Body of pancreas (tissue), 4 donors: Measurements from ENCODE around the gene HEATR9. TPM values are rescaled to one million over a fixed set of nuclear protein-coding genes. Genes with fewer than 3 reads are reported as not detected.

Experiments used
- ATAC-seq: fragments of 150-250 bp; one replicate; pipeline ENCODE4 v1.9.1; 2016
- DNase-seq, 4 donors: peaks; one replicate each; pipeline ENCODE4 v3.0.0-alpha.2; 2019
- H3K27ac ChIP-seq, 4 donors: fragments of 200-600 bp; sonication (generic); 1 replicate in 3 of 4; 2 replicates in 1 of 4; pipeline versions ENCODE4 v1.5.1 to v1.6.1; 2016 to 2019; ENCODE audit warnings: mild to moderate bottlenecking in 1 of 4, mixed read lengths in 1 of 4, moderate library complexity in 1 of 4
- H3K27me3 ChIP-seq, 2 donors: fragments of 200-600 bp; sonication (generic); one replicate each; pipeline ENCODE4 v1.6.0; 2016; ENCODE audit warnings: mild to moderate bottlenecking in 1 of 2
- H3K36me3 ChIP-seq, 2 donors: fragments of 200-600 bp; sonication (generic); replicated peaks in 1 of 2; 2 replicates each; pipeline ENCODE4 v1.5.1; 2016; ENCODE audit warnings: low read depth in 2 of 2; ENCODE audit not compliant: insufficient read depth in 1 of 2
- H3K4me1 ChIP-seq: fragments of 200-600 bp; sonication (generic); one replicate; pipeline ENCODE4 v1.6.0; 2016
- H3K4me3 ChIP-seq, 2 donors: fragments of 200-600 bp; sonication (generic); 1 replicate in 1 of 2; 2 replicates in 1 of 2; pipeline ENCODE4 v1.5.1; 2016 to 2019
- H3K9me3 ChIP-seq, 3 donors: fragments of 200-600 bp; sonication (generic); 1 replicate in 2 of 3; 2 replicates in 1 of 3; pipeline ENCODE4 v1.5.1; 2016
- POLR2A ChIP-seq, 3 donors: fragments of 450-650 bp; IDR thresholded peaks; one replicate each; pipeline ENCODE4 v1.6.1; 2016; ENCODE audit warnings: antibody characterized with exemption in 3 of 3, mild to moderate bottlenecking in 2 of 3
- WGBS, 2 donors: methylation state at CpG; one replicate each; pipeline ENCODE4 v1.1.5; 2017; 5-methylcytosine and 5-hydroxymethylcytosine counted together
- intact Hi-C: fragments of 100-400 bp; cut with DNase I; formaldehyde crosslinking; loops from one replicate; pipeline ENCODE4 v1.15.1; 2023
- total RNA-seq, 2 donors: library from RNA; depleted of rRNA; stranded (reverse); fragments of >200 nt; gene quantifications; one replicate each; pipeline ENCODE4 v1.1.0, GENCODE V29; 2016
- TF ChIP-seq, protein P1 (sequence below), 7 experiments: fragments of 450-650 bp in 4 of 7; fragments of 200-600 bp in 3 of 7; sonication (generic) in 3 of 7; IDR thresholded peaks; one replicate each; pipeline ENCODE4 v1.5.1; 2016 to 2019; ENCODE audit warnings: antibody characterized with exemption in 7 of 7

HEATR9 gene
- total RNA-seq, 2 donors from 2014 or later = not detected

- H3K36me3 ChIP-seq = peaks cover 2 to 17% of the 10 kb centered on the region in 2 donors
- peak; percentile 35 to 55 (median 45) for DNase-seq
- no peak overlapping the region for H3K4me3 ChIP-seq
- no peak for ATAC-seq
- WGBS, 2 donors = 65 to 78% methylated on average over 7 of the region's 7 CpGs
- no peaks in the 10 kb centered on the region for H3K9me3 ChIP-seq
- no peaks in the 10 kb centered on the region for H3K27me3 ChIP-seq
- H3K4me1 ChIP-seq = no peaks in the 10 kb centered on the region
- intact Hi-C loops = no loop called here
- no peak overlapping the region for H3K27ac ChIP-seq
- TF ChIP-seq, protein P1, sequence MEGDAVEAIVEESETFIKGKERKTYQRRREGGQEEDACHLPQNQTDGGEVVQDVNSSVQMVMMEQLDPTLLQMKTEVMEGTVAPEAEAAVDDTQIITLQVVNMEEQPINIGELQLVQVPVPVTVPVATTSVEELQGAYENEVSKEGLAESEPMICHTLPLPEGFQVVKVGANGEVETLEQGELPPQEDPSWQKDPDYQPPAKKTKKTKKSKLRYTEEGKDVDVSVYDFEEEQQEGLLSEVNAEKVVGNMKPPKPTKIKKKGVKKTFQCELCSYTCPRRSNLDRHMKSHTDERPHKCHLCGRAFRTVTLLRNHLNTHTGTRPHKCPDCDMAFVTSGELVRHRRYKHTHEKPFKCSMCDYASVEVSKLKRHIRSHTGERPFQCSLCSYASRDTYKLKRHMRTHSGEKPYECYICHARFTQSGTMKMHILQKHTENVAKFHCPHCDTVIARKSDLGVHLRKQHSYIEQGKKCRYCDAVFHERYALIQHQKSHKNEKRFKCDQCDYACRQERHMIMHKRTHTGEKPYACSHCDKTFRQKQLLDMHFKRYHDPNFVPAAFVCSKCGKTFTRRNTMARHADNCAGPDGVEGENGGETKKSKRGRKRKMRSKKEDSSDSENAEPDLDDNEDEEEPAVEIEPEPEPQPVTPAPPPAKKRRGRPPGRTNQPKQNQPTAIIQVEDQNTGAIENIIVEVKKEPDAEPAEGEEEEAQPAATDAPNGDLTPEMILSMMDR (IDR thresholded peaks at IDR 0.05) = peak; percentile 46 to 60 (median 52)
- TF ChIP-seq POLR2A (IDR thresholded peaks at IDR 0.05) = no peak
Measured at GRCh38 chr17:35849469-35850348, 19.0 kb downstream of the HEATR9 start.

DNA sequence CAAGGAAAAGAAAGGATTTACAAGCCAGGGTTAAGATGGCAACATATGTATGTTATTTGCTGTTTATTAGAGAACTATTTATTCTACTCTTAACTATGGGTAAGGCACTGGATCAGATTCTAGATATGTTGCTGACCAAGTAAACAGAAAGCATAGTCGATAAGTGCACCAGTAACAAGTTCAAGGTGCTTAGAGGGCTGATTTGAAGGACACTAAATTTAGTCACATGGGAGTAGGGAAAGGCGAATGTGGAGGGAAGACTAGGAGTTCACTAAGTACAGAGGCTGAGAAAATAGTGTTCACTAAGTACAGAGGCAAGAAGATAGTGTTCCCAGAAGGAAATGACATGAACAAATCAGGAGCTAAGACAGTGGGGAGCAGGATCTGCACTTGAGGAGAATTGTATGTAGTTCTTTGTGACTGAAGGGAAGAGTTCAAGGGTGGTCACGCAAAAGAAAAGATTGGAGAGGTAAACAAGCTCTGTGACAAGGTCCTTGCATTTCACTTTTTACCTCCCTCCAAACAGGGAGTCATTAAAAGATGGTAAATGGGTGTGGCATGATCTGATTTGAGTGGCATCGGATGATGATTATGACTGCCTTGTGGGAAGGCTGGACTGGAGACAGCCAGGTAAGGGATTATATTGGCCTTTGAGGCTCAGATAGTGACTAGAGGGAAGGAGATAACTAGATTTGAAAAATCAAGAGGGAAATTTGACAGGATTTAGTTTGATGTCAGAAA is 20.9 kb downstream of the HEATR9 start:
- DNase-seq (no peak), ATAC-seq (no peak)
- no peak overlapping the region for H3K27ac ChIP-seq
- H3K9me3 ChIP-seq = no peaks in the 10 kb centered on the region
- 67 to 70% methylated on average over 4 of the region's 4 CpGs for WGBS, 2 donors
- peaks cover 16 to 29% of the 10 kb centered on the region in 2 donors for H3K36me3 ChIP-seq
- intact Hi-C loops = no loop called here
- H3K4me1 ChIP-seq = no peaks in the 10 kb centered on the region
- H3K27me3 ChIP-seq = no peaks in the 10 kb centered on the region
- no peak overlapping the region for H3K4me3 ChIP-seq
- TF ChIP-seq, protein P1 (IDR thresholded peaks at IDR 0.05) = no peak
- TF ChIP-seq POLR2A (IDR thresholded peaks at IDR 0.05) = no peak

DNA sequence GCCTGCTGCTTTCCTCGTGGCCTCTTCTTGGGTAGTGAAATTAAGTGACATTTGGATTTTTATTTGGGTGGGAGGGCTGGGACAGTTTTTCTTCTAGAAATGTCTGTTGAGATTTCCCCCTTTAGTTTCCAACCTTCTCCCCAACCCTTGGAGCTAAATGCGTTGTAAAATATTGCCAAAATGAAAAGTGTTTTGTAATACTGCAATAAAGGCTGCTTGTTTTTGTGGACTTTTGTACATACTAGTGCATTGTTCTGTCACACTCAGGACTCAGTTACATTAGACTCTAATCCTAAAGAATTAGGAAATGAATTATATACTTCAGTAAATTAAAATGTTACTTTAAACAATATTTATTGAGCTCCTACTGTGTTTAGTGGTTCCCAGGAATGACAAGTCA is 21.7 kb downstream of the HEATR9 start:
- no peaks in the 10 kb centered on the region for H3K9me3 ChIP-seq
- DNase-seq = no peak
- intact Hi-C loops = no loop called here
- peaks cover 16 to 36% of the 10 kb centered on the region in 2 donors for H3K36me3 ChIP-seq
- TF ChIP-seq, protein P1 (IDR thresholded peaks at IDR 0.05) = no peak
- no peak for TF ChIP-seq POLR2A (IDR thresholded peaks at IDR 0.05)
- 82 to 86% methylated on average over 2 of the region's 2 CpGs for WGBS, 2 donors
- no peak overlapping the region for H3K27ac ChIP-seq
- H3K4me3 ChIP-seq = no peak overlapping the region
- no peaks in the 10 kb centered on the region for H3K27me3 ChIP-seq
- no peaks in the 10 kb centered on the region for H3K4me1 ChIP-seq
- ATAC-seq = no peak

- WGBS, 2 donors = 87 to 88% methylated on average over 3 of the region's 3 CpGs
- H3K27me3 ChIP-seq = no peaks in the 10 kb centered on the region
- intact Hi-C loops = no loop called here
- H3K4me1 ChIP-seq = no peaks in the 10 kb centered on the region
- H3K9me3 ChIP-seq = no peaks in the 10 kb centered on the region
- ATAC-seq (no peak), DNase-seq (no peak)
- no peak overlapping the region for H3K27ac ChIP-seq
- no peak for TF ChIP-seq POLR2A (IDR thresholded peaks at IDR 0.05)
- H3K4me3 ChIP-seq = no peak overlapping the region
- H3K36me3 ChIP-seq = peaks cover 16 to 42% of the 10 kb centered on the region in 2 donors
Measured at GRCh38 chr17:35846055-35846809, 22.5 kb downstream of the HEATR9 start.

GRCh38 chr17:35844547-35844946 is 24.1 kb downstream of the HEATR9 start:
- intact Hi-C loops = no loop called here
- no peaks in the 10 kb centered on the region for H3K27me3 ChIP-seq
- no peak overlapping the region for H3K4me3 ChIP-seq
- peaks cover 16 to 46% of the 10 kb centered on the region in 2 donors for H3K36me3 ChIP-seq
- H3K27ac ChIP-seq = no peak overlapping the region
- 95% methylated on average over 19 of the region's 19 CpGs for WGBS, 2 donors
- H3K4me1 ChIP-seq = no peaks in the 10 kb centered on the region
- H3K9me3 ChIP-seq = no peaks in the 10 kb centered on the region
- ATAC-seq = no peak
- TF ChIP-seq POLR2A (IDR thresholded peaks at IDR 0.05) = no peak
- TF ChIP-seq, protein P1 (IDR thresholded peaks at IDR 0.05) = no peak
- no peak for DNase-seq
